K562 (cell line): ENCODE results near the gene TMEM132C. TPM values are rescaled to one million over a fixed set of nuclear protein-coding genes. Genes with fewer than 3 reads are reported as not detected.

ENCODE experiments used
- ATAC-seq: fragments of 200-7000 bp; cut with Tn5 transposase; 3 replicates; pipeline ENCODE4 v1.9.1; 2020; ENCODE audit warnings: moderate library complexity
- BruUV-seq: library from RNA; stranded (reverse); fragments of 400-500 nt; replicated peaks from 2 replicates; lab custom pipeline; 2021; lab: Mats Ljungman, UMichigan
- CTCF ChIA-PET: fragments of 300-600 bp; formaldehyde crosslinking; extraction: SDS; loops from one replicate; lab custom pipeline; 2021; ENCODE audit warnings: low intra/inter-chr PET ratio; lab: Yijun Ruan, JAX
- POLR2A ChIA-PET: fragments of 300-600, 350-650 bp; sonication (Branson Sonifier 250); formaldehyde crosslinking; extraction: SDS; loops from one replicate; lab custom pipeline; 2021; ENCODE audit warnings: antibody characterized with exemption, inconsistent platforms; lab: Yijun Ruan, JAX
- DNase-seq, 4 experiments: peaks; one replicate each; pipeline versions ENCODE4 v3.0.0 to v3.0.0-alpha.2; 2011 to 2018; ENCODE audit warnings: low spot score in 3 of 4, mixed read lengths in 3 of 4; ENCODE audit errors: extremely low read depth in 1 of 4
- FAIRE-seq: peaks from 2 replicates; lab custom pipeline; 2011; peaks lifted over from hg19 to GRCh38; lab: Jason Lieb, UNC
- H2AFZ ChIP-seq: 2 replicates; pipeline ENCODE4 v1.6.0; 2011; ENCODE audit warnings: low read depth, low read length, control low read depth, inconsistent platforms
- H3K27ac ChIP-seq: fragments of 200-600 bp; 3 replicates; pipeline ENCODE4 v1.8.0; 2011; ENCODE audit warnings: low read depth, mild to moderate bottlenecking, control low read depth, inconsistent platforms, low read length, moderate library complexity, mixed read lengths; ENCODE audit errors: extremely low read depth
- H3K27me3 ChIP-seq, 2 experiments: fragments of 300-600 bp in 1 of 2; 2 replicates in 1 of 2; 3 replicates in 1 of 2; pipeline versions ENCODE4 v1.6.0 to v1.8.0; 2011; ENCODE audit warnings: inconsistent platforms in 2 of 2, low read length in 2 of 2, mild to moderate bottlenecking in 1 of 2, mixed read lengths in 1 of 2, moderate library complexity in 1 of 2; ENCODE audit not compliant: control insufficient read depth in 2 of 2, insufficient read depth in 2 of 2
- H3K36me3 ChIP-seq: fragments of 300-600 bp; 3 replicates; pipeline ENCODE4 v1.8.0; 2011; ENCODE audit warnings: mild to moderate bottlenecking, low read length, inconsistent platforms; ENCODE audit not compliant: control insufficient read depth, insufficient read depth
- H3K4me1 ChIP-seq, 2 experiments: fragments of 200-600 bp in 1 of 2; replicated peaks in 1 of 2; 2 replicates in 1 of 2; 3 replicates in 1 of 2; pipeline versions ENCODE4 v1.5.1 to v1.8.0; 2011; ENCODE audit warnings: inconsistent platforms in 2 of 2, low read length in 2 of 2, mild to moderate bottlenecking in 1 of 2, mixed read lengths in 1 of 2, moderate library complexity in 1 of 2; ENCODE audit not compliant: control insufficient read depth in 2 of 2, insufficient read depth in 2 of 2
- H3K4me2 ChIP-seq: 2 replicates; pipeline ENCODE4 v1.6.1; 2011; ENCODE audit warnings: low read length, control low read depth, inconsistent platforms, mixed read lengths; ENCODE audit not compliant: insufficient read depth
- H3K4me3 ChIP-seq: fragments of 200-600 bp; sonication (generic), shearing (Covaris generic); 2 replicates; pipeline ENCODE4 v1.5.1; 2016; ENCODE audit warnings: control low read depth, inconsistent platforms
- H3K79me2 ChIP-seq: fragments of 200-600 bp; 3 replicates; pipeline ENCODE4 v1.8.0; 2011; ENCODE audit warnings: low read length, inconsistent platforms; ENCODE audit not compliant: control insufficient read depth, insufficient read depth
- H3K9ac ChIP-seq, 2 experiments: 2 replicates each; pipeline versions ENCODE4 v1.6.0 to v1.6.1; 2011; ENCODE audit warnings: low read depth in 2 of 2, low read length in 2 of 2, control low read depth in 1 of 2, inconsistent platforms in 1 of 2, mild to moderate bottlenecking in 1 of 2, mixed read lengths in 1 of 2; ENCODE audit not compliant: insufficient read depth in 1 of 2
- H3K9me1 ChIP-seq: one replicate; pipeline ENCODE4 v1.6.0; 2011; ENCODE audit warnings: inconsistent platforms, mild to moderate bottlenecking, low read length, moderate library complexity; ENCODE audit not compliant: control insufficient read depth, insufficient read depth
- H3K9me3 ChIP-seq: replicated peaks from 2 replicates; pipeline ENCODE4 v1.5.1; 2011; ENCODE audit warnings: low read depth, low read length, inconsistent platforms; ENCODE audit not compliant: control insufficient read depth, insufficient read depth
- H4K20me1 ChIP-seq: replicated peaks from 2 replicates; pipeline ENCODE4 v1.6.1; 2011; ENCODE audit warnings: low read length, inconsistent platforms, mixed read lengths; ENCODE audit not compliant: control insufficient read depth, insufficient read depth
- EHMT2 ChIP-seq: fragments of 450-650 bp; IDR thresholded peaks from 2 replicates; pipeline ENCODE4 v1.6.1; 2018; ENCODE audit warnings: antibody characterized with exemption
- LCOR ChIP-seq: sonication (generic); formaldehyde crosslinking; IDR thresholded peaks from 2 replicates; pipeline ENCODE4 v1.8.0; 2022; ENCODE audit warnings: mild to moderate bottlenecking, missing genetic modification reagents
- MXI1 ChIP-seq: IDR thresholded peaks from 2 replicates; pipeline ENCODE4 v1.6.1; 2011; ENCODE audit warnings: low read depth, mild to moderate bottlenecking, improper control_type of control experiment, low read length
- PHF20 ChIP-seq: fragments of 450-650 bp; IDR thresholded peaks from 2 replicates; pipeline ENCODE4 v1.6.1; 2018; ENCODE audit not compliant: partially characterized antibody
- RFX7 ChIP-seq: fragments of 250-450 bp; sonication (Bioruptor Pico); IDR thresholded peaks from 2 replicates; pipeline ENCODE4 v1.5.1; 2021; ENCODE audit warnings: mild to moderate bottlenecking
- RNF2 ChIP-seq: sonication (generic); IDR thresholded peaks from 2 replicates; pipeline ENCODE4 v1.6.1; 2016
- SIN3A ChIP-seq, 2 experiments: fragments of 150-350 bp in 1 of 2; IDR thresholded peaks; 2 replicates each; pipeline ENCODE4 v1.6.1; 2011 to 2016; ENCODE audit warnings: borderline replicate concordance in 2 of 2, low read depth in 2 of 2, low read length in 2 of 2, mild to moderate bottlenecking in 2 of 2, moderate library complexity in 2 of 2; ENCODE audit not compliant: control insufficient read depth in 1 of 2
- ZBTB40 ChIP-seq, 2 experiments: fragments of 450-650 bp in 1 of 2; sonication (generic) in 1 of 2; formaldehyde crosslinking in 1 of 2; IDR thresholded peaks; 2 replicates each; pipeline versions ENCODE4 v1.7.1 to v1.9.0; 2016 to 2022; ENCODE audit warnings: inconsistent platforms in 1 of 2, mild to moderate bottlenecking in 1 of 2, missing genetic modification reagents in 1 of 2
- WGBS: fragments of 100-300 bp; shearing (Covaris generic); methylation state at CpG from one replicate; pipeline ENCODE4 v1.1.6; 2016; ENCODE audit warnings: low coverage, mixed read lengths; ENCODE audit not compliant: insufficient coverage; ENCODE audit errors: missing lambda C conversion rate; 5-methylcytosine and 5-hydroxymethylcytosine counted together
- in situ Hi-C: fragments of 300-500 bp; cut with MboI; formaldehyde crosslinking; loops from 4 replicates; pipeline ENCODE4 v1.15.0; 2018; ENCODE audit warnings: inconsistent platforms, mixed read lengths
- intact Hi-C: fragments of 100-400 bp; cut with micrococcal nuclease; formaldehyde crosslinking; loops from 2 replicates; pipeline ENCODE4 v1.14.2; 2022
- polyA plus RNA-seq, 8 experiments: library from polyadenylated mRNA; depleted of rRNA in 4 of 8; stranded (reverse) in 5 of 8; unstranded in 3 of 8; fragments of >200 nt; fragmentation: Nextera tagmentation in 2 of 8; fragmentation: Illumina TruSeq in 1 of 8; extraction: Ambion mirVana in 2 of 8; extraction: Trizol in 1 of 8; gene quantifications; 2 replicates each; pipeline versions ENCODE4 v1.2.1 to v1.2.3, GENCODE V29; 2011 to 2014; ENCODE audit warnings: inconsistent platforms in 1 of 8, missing spikeins in 1 of 8
- total RNA-seq, 7 experiments: library from RNA; depleted of rRNA in 6 of 7; stranded (reverse); fragments of >200 nt in 6 of 7; fragmentation: Illumina TruSeq in 2 of 7; extraction: Trizol in 2 of 7; gene quantifications; 2 replicates each; pipeline versions ENCODE4 v1.2.1 to v1.2.3, GENCODE V29; 2011 to 2021; ENCODE audit warnings: low replicate concordance in 1 of 7
- TF ChIP-seq, protein P1 (sequence below): fragments of 250-450 bp; sonication (Bioruptor Pico); IDR thresholded peaks from 2 replicates; pipeline ENCODE4 v1.5.0; 2022; ENCODE audit warnings: mild to moderate bottlenecking

TMEM132C gene
- total and polyA plus RNA-seq, 9 of the 15 experiments (the other 6 are each of a cell fraction or from before 2014, with no cell fraction given), result not detected

DNA sequence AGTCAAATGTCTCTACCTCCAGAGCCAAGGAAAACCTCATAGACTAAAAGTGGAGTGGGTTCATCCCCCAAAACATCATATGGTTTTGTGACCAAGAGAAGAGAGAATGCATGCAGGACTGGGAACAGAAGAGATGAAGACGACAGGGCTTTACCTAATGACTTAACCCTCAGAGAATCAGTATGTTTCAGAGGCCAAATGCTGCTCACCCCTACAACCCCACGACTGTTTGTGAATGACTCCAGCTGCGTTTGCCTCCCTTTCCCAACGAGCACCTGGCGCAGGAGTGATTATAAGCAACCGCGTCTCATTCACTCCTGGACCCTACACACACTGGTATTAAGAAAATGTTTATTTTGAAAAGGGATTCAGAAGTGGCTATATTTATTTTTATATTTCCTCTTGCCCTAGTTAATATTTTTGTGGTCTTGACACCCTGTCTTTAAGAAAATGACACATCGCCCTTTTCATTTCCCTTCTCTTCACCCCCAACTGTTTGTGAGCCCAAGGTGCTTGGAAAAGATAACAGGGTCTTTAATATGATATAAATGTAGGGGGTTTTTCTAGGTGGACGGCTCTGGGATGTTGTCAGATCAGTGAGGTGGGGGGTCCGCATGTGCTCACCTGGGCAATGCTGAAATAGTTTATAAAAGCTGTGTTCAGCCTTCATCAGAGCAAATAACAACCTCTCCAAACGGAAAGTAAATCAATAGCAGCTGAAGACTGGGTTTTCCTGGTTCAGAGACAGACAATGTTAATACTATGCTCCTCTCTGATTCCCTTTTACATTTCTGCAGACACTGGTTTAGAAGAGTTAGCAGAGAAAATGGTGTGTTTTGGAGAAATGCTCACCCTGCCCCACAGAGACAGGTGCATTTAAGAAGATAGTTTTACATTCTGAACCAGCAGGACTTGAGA lies 479.1 kb downstream of the TMEM132C start:
- Histone ChIP-seq H3K9me1 (no peaks in the 10 kb centered on the region), H3K4me3 (no peak overlapping the region), H3K79me2 (no peaks in the 10 kb centered on the region), H3K27ac (no peak overlapping the region), H3K4me2 (no peak overlapping the region), H4K20me1 (no peaks in the 10 kb centered on the region), H3K9me3 (no peaks in the 10 kb centered on the region), H3K9ac (no peak overlapping the region), H3K4me1 (no peaks in the 10 kb centered on the region), H3K36me3 (no peaks in the 10 kb centered on the region), H2AFZ (no peak overlapping the region), H3K27me3 (peaks cover 9 to 47% of the 10 kb centered on the region in 2 experiments; a peak in 4 of 5 replicates)
- no peak for ATAC-seq
- intact Hi-C loops (no loop called here), in situ Hi-C loops (no loop called here)
- no peak for DNase-seq
- CTCF ChIA-PET, result no interaction called here
- BruUV-seq, result no TSS peak
- FAIRE-seq, result no peak
- 0% methylated on average over 11 of the region's 11 CpGs for WGBS
- POLR2A ChIA-PET, result interaction anchor here (1.6 kb wide), 1 partner anchor 78 kb away, joined by 3 read pairs; the partner anchor contains the start of gene SLC15A4
- TF ChIP-seq SIN3A (IDR thresholded peaks at IDR 0.05; ENCODE audit: borderline replicate concordance in 2 of 2, control insufficient read depth in 1 of 2, low read depth in 2 of 2, low read length in 2 of 2) (no peak), RNF2 (no peak), EHMT2 (no peak), ZBTB40 (IDR thresholded peaks at IDR 0.05) (no peak), ZBTB40 (CRISPR knock-in tag; IDR thresholded peaks at IDR 0.05) (no peak), MXI1 (no peak), RFX7 (CRISPR knock-in tag) (no peak), PHF20 (no peak), LCOR (CRISPR knock-in tag) (no peak)
- TF ChIP-seq, protein P1, sequence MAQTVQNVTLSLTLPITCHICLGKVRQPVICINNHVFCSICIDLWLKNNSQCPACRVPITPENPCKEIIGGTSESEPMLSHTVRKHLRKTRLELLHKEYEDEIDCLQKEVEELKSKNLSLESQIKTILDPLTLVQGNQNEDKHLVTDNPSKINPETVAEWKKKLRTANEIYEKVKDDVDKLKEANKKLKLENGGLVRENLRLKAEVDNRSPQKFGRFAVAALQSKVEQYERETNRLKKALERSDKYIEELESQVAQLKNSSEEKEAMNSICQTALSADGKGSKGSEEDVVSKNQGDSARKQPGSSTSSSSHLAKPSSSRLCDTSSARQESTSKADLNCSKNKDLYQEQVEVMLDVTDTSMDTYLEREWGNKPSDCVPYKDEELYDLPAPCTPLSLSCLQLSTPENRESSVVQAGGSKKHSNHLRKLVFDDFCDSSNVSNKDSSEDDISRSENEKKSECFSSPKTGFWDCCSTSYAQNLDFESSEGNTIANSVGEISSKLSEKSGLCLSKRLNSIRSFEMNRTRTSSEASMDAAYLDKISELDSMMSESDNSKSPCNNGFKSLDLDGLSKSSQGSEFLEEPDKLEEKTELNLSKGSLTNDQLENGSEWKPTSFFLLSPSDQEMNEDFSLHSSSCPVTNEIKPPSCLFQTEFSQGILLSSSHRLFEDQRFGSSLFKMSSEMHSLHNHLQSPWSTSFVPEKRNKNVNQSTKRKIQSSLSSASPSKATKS (CRISPR knock-in tag), result no peak
